ENCODE results near the gene KIF21A.
"Not testable (repeated sequence)": the region's sequence is repeated elsewhere in the genome, so short reads cannot be mapped to it uniquely, and the experiment has no call there.

The KIF21A gene

GRCh38 chr12:39332661-39333175 is 110.2 kb downstream of the KIF21A start:
- DNase-seq = no peak

GRCh38 chr12:39331539-39332261 is 111.2 kb downstream of the KIF21A start:
- no peak for DNase-seq

- DNase-seq = no peak
These were observed 113.0 kb downstream of the KIF21A start for GRCh38 chr12:39329876-39330275.

- no peak for DNase-seq
These were observed 113.9 kb downstream of the KIF21A start for GRCh38 chr12:39329018-39329417.

- DNase-seq = no peak
These were observed 115.0 kb downstream of the KIF21A start for GRCh38 chr12:39327965-39328364.

- DNase-seq = no peak
These were observed 115.4 kb downstream of the KIF21A start for GRCh38 chr12:39327510-39327909.

- DNase-seq = no peak
These were observed 123.7 kb downstream of the KIF21A start for GRCh38 chr12:39319180-39319579.

- no peak for DNase-seq
These were observed 128.4 kb downstream of the KIF21A start for GRCh38 chr12:39314547-39314946.

GRCh38 chr12:39309516-39309915 is 133.4 kb downstream of the KIF21A start:
- DNase-seq = no peak

GRCh38 chr12:39301422-39301821 is 141.5 kb downstream of the KIF21A start:
- no peak for DNase-seq

GRCh38 chr12:39300799-39301198 is 142.1 kb downstream of the KIF21A start:
- DNase-seq = no peak

- no peak for DNase-seq
These were observed 145.0 kb downstream of the KIF21A start for GRCh38 chr12:39297891-39298290.

GRCh38 chr12:39296496-39296895 is 146.4 kb downstream of the KIF21A start:
- no peak for DNase-seq

GRCh38 chr12:39295593-39295992 is 147.3 kb downstream of the KIF21A start:
- DNase-seq = not testable (repeated sequence)

GRCh38 chr12:39294715-39295114 is 148.2 kb downstream of the KIF21A start:
- DNase-seq = no peak

GRCh38 chr12:39292125-39292630 is 150.7 kb downstream of the KIF21A start:
- no peak for DNase-seq

GRCh38 chr12:39287817-39288216 is 155.1 kb downstream of the KIF21A start:
- peak; percentile 22 to 43 for DNase-seq

GRCh38 chr12:39287409-39287808 is 155.5 kb downstream of the KIF21A start:
- no peak for DNase-seq

- peak; percentile 26 to 66 for DNase-seq
These were observed 164.5 kb downstream of the KIF21A start for GRCh38 chr12:39278426-39278825.

- DNase-seq = no peak
These were observed 165.5 kb downstream of the KIF21A start for GRCh38 chr12:39277416-39277815.

- DNase-seq = no peak
These were observed 167.1 kb downstream of the KIF21A start for GRCh38 chr12:39275846-39276245.

- DNase-seq = peak; percentile 18 to 64
These were observed 169.9 kb downstream of the KIF21A start for GRCh38 chr12:39272871-39273655.

- no peak for DNase-seq
These were observed 173.4 kb downstream of the KIF21A start for GRCh38 chr12:39269492-39269891.

GRCh38 chr12:39267886-39268285 is 175.0 kb downstream of the KIF21A start:
- no peak for DNase-seq

Measured in inflammatory macrophage treated with lipopolysaccharide for 1 hour (primary cell).